Measurements from ENCODE around the gene ZBTB4.

- no peak for TF ChIP-seq CTCF (conservative IDR thresholded peaks at IDR 0.05; ENCODE audit: low read depth in 2 of 2)
- TF ChIP-seq EZH2 (IDR thresholded peaks at IDR 0.05; ENCODE audit: low read depth, unreplicated experiment) = no peak
- no peak for TF ChIP-seq POLR2AphosphoS5 (IDR thresholded peaks at IDR 0.05; ENCODE audit: low read depth)
- no peak for TF ChIP-seq ZNF331 (CRISPR knock-in tag; IDR thresholded peaks at IDR 0.05; ENCODE audit: low read depth)
- no peak for TF ChIP-seq REST (IDR thresholded peaks at IDR 0.05; ENCODE audit: unreplicated experiment)
- TF ChIP-seq, protein P1, sequence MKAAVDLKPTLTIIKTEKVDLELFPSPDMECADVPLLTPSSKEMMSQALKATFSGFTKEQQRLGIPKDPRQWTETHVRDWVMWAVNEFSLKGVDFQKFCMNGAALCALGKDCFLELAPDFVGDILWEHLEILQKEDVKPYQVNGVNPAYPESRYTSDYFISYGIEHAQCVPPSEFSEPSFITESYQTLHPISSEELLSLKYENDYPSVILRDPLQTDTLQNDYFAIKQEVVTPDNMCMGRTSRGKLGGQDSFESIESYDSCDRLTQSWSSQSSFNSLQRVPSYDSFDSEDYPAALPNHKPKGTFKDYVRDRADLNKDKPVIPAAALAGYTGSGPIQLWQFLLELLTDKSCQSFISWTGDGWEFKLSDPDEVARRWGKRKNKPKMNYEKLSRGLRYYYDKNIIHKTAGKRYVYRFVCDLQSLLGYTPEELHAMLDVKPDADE (IDR thresholded peaks at IDR 0.05) = no peak
- no peak for TF ChIP-seq EZH2phosphoT487 (IDR thresholded peaks at IDR 0.05; ENCODE audit: unreplicated experiment)
- TF ChIP-seq CREB1 (CRISPR knock-in tag; IDR thresholded peaks at IDR 0.05; ENCODE audit: low read depth) = no peak
- TF ChIP-seq JUNB (IDR thresholded peaks at IDR 0.05; ENCODE audit: unreplicated experiment) = no peak
- no peak for TF ChIP-seq NANOG (IDR thresholded peaks at IDR 0.05; ENCODE audit: borderline replicate concordance)
- no peak for TF ChIP-seq ZNF114 (CRISPR knock-in tag; IDR thresholded peaks at IDR 0.05)
- TF ChIP-seq STAT1 (IDR thresholded peaks at IDR 0.05; ENCODE audit: unreplicated experiment) = no peak
Measured at GRCh38 chr17:7511108-7511507, 31.7 kb upstream of the ZBTB4 start.
